Measurements from ENCODE around the gene WBP2. TPM values are rescaled to one million over a fixed set of nuclear protein-coding genes. Genes with fewer than 3 reads are reported as not detected.

Gene WBP2
- total RNA-seq, 1 experiment from 2014 or later = 51.8 TPM

GRCh38 chr17:75813081-75814020 lies 41.8 kb downstream of the WBP2 start:
- H3K79me2 ChIP-seq (ENCODE audit: low read length) = no peaks in the 10 kb centered on the region
- no peak overlapping the region for H2AFZ ChIP-seq (ENCODE audit: low read length)
- H3K4me2 ChIP-seq (ENCODE audit: low read length) = no peak overlapping the region
- no peaks in the 10 kb centered on the region for H3K9me2 ChIP-seq (replicated peaks; ENCODE audit: low read length)
- intact Hi-C loops (cut with micrococcal nuclease) = loop anchor here (2.0 kb wide), 1 partner anchor 27 kb away; no protein-coding TSS in a partner anchor
- POLR2A ChIA-PET (ENCODE audit: unreplicated experiment) = interaction anchor here (0.6 kb wide), 1 partner anchor 167 kb away, joined by 4 read pairs; a partner anchor contains a TSS
- CTCF ChIA-PET = interaction anchor here (0.6 kb wide), 1 partner anchor 27 kb away, joined by 3 read pairs; no protein-coding TSS in a partner anchor
- ATAC-seq = no peak
- no peak overlapping the region for H3K27ac ChIP-seq (ENCODE audit: low read length)
- H4K20me1 ChIP-seq (ENCODE audit: low read length) = no peaks in the 10 kb centered on the region
- no peak overlapping the region for H3K9ac ChIP-seq (ENCODE audit: low read length)
- no TSS peak for BruUV-seq (replicated peaks)
- H3K4me3 ChIP-seq (ENCODE audit: low read length) = no peak overlapping the region
- H3K27me3 ChIP-seq (ENCODE audit: low read length) = no peaks in the 10 kb centered on the region
- H3K9me3 ChIP-seq (ENCODE audit: low read length) = no peaks in the 10 kb centered on the region
- peaks cover 12% of the 10 kb centered on the region for H3K4me1 ChIP-seq (ENCODE audit: insufficient read depth, low read length)
- H3K36me3 ChIP-seq (ENCODE audit: low read depth, low read length) = no peaks in the 10 kb centered on the region; the same call in 1 of the 2 replicates
- TF ChIP-seq EZH2 (IDR thresholded peaks at IDR 0.05; ENCODE audit: low read length, unreplicated experiment) = no peak
- no peak for TF ChIP-seq EZH2phosphoT487 (IDR thresholded peaks at IDR 0.05; ENCODE audit: borderline replicate concordance, low read length)
- TF ChIP-seq, protein P1, sequence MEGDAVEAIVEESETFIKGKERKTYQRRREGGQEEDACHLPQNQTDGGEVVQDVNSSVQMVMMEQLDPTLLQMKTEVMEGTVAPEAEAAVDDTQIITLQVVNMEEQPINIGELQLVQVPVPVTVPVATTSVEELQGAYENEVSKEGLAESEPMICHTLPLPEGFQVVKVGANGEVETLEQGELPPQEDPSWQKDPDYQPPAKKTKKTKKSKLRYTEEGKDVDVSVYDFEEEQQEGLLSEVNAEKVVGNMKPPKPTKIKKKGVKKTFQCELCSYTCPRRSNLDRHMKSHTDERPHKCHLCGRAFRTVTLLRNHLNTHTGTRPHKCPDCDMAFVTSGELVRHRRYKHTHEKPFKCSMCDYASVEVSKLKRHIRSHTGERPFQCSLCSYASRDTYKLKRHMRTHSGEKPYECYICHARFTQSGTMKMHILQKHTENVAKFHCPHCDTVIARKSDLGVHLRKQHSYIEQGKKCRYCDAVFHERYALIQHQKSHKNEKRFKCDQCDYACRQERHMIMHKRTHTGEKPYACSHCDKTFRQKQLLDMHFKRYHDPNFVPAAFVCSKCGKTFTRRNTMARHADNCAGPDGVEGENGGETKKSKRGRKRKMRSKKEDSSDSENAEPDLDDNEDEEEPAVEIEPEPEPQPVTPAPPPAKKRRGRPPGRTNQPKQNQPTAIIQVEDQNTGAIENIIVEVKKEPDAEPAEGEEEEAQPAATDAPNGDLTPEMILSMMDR (conservative IDR thresholded peaks at IDR 0.05; ENCODE audit: low read depth, low read length) = no peak
- DNase-seq = no peak
- H3F3A ChIP-seq (ENCODE audit: low read length, unreplicated experiment) = no peaks in the 10 kb centered on the region

DNA sequence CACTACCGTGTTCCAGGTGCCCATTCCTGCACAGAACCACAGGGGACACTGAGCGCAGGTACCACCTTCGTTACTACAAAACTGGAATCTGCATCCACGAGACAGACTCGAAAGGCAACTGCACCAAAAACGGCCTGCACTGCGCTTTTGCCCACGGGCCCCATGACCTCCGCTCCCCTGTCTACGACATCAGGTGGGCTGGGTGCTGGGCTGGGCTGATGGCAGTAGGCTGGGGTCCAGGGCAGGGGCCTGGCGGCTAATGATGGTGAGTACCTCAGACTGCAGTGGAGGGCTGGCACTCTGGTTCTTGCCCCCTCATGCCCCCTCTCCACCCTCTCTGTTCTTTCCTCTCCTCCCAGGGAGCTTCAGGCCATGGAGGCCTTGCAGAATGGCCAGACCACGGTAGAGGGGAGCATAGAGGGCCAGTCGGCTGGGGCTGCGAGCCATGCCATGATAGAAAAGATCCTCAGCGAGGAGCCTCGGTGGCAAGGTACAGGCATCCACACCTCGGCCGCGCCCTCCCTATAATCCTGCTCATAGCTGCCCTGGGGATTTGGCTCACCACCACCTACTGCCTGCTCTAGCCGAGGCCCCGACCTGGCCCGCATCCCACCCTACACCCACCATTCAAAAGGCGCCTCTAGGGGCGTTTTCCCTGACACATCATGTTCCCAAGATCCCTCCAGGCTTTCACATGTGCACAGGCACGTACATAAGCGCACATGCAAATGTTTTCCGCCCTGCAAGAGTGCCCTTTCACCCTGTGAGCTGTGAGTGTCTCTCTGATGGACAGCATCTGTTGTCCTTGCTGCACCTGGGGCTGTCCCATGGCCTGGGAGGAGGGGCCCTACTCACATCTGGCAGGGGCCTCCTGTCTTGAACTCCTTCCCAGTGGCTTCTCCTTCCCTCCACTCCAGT lies 42.8 kb downstream of the WBP2 start:
- Histone ChIP-seq H3K4me2 (ENCODE audit: low read length) (no peak overlapping the region), H2AFZ (ENCODE audit: low read length) (no peak overlapping the region), H3K79me2 (ENCODE audit: low read length) (no peaks in the 10 kb centered on the region), H3K36me3 (ENCODE audit: low read depth, low read length) (no peaks in the 10 kb centered on the region; the same call in 1 of the 2 replicates), H3K27me3 (ENCODE audit: low read length) (no peaks in the 10 kb centered on the region), H3K9ac (ENCODE audit: low read length) (no peak overlapping the region), H3F3A (ENCODE audit: low read length, unreplicated experiment) (no peaks in the 10 kb centered on the region), H3K9me3 (ENCODE audit: low read length) (no peaks in the 10 kb centered on the region), H4K20me1 (ENCODE audit: low read length) (no peaks in the 10 kb centered on the region), H3K4me3 (ENCODE audit: low read length) (no peak overlapping the region), H3K4me1 (ENCODE audit: insufficient read depth, low read length) (peaks cover 12% of the 10 kb centered on the region), H3K27ac (ENCODE audit: low read length) (no peak overlapping the region), H3K9me2 (replicated peaks; ENCODE audit: low read length) (no peaks in the 10 kb centered on the region)
- DNase-seq = no peak
- TF ChIP-seq, protein P1 (conservative IDR thresholded peaks at IDR 0.05; ENCODE audit: low read depth, low read length) = no peak
- no peak for TF ChIP-seq EZH2 (IDR thresholded peaks at IDR 0.05; ENCODE audit: low read length, unreplicated experiment)
- TF ChIP-seq EZH2phosphoT487 (IDR thresholded peaks at IDR 0.05; ENCODE audit: borderline replicate concordance, low read length) = no peak
- no peak for ATAC-seq
- CTCF ChIA-PET = interaction anchor here (0.6 kb wide), 1 partner anchor 26 kb away, joined by 3 read pairs; no protein-coding TSS in a partner anchor
- POLR2A ChIA-PET (ENCODE audit: unreplicated experiment) = interaction anchor here (0.6 kb wide), 1 partner anchor 166 kb away, joined by 4 read pairs; a partner anchor contains a TSS
- BruUV-seq (replicated peaks) = no TSS peak
- intact Hi-C loops (cut with micrococcal nuclease) = no loop called here
